AG04450 (cell line): Measurements from ENCODE around the gene NF2. TPM values are rescaled to one million over a fixed set of nuclear protein-coding genes. Genes with fewer than 3 reads are reported as not detected.

Experiments used
- CTCF ChIA-PET: fragments of 300-600, 350-600 bp; formaldehyde crosslinking; extraction: SDS; loops from one replicate; lab custom pipeline; 2022; ENCODE audit warnings: antibody characterized with exemption, inconsistent platforms; lab: Charles Lee
- POLR2A ChIA-PET: fragments of 350-600 bp; formaldehyde crosslinking; extraction: SDS; loops from one replicate; lab custom pipeline; 2021; ENCODE audit warnings: antibody characterized with exemption, inconsistent platforms; lab: Yijun Ruan, JAX
- DNase-seq: peaks from one replicate; pipeline ENCODE4 v3.0.0-alpha.2; 2011; ENCODE audit warnings: low read depth, low spot score
- H3K27ac ChIP-seq: one replicate; pipeline ENCODE4 v1.5.1; 2012; ENCODE audit warnings: low read depth, low read length, control low read depth
- H3K27me3 ChIP-seq: one replicate; pipeline ENCODE4 v1.6.0; 2012; ENCODE audit warnings: low read length; ENCODE audit not compliant: control insufficient read depth, insufficient read depth
- H3K4me3 ChIP-seq: 2 replicates; pipeline ENCODE4 v1.5.1; 2011; ENCODE audit warnings: mild to moderate bottlenecking, low read depth, low read length, control low read depth
- H3K9me3 ChIP-seq: 2 replicates; pipeline ENCODE4 v1.5.1; 2012; ENCODE audit warnings: low read length; ENCODE audit not compliant: control insufficient read depth, insufficient read depth
- polyA plus RNA-seq: library from polyadenylated mRNA; depleted of rRNA; stranded (reverse); fragments of >200 nt; gene quantifications from 2 replicates; pipeline ENCODE4 v1.2.3, GENCODE V29; 2011
- TF ChIP-seq, protein P1 (sequence below): IDR thresholded peaks from 2 replicates; pipeline ENCODE4 v1.5.1; 2011; ENCODE audit warnings: low read depth, low read length, control low read depth, inconsistent platforms

NF2 gene
- polyA plus RNA-seq, 1 experiment, result 57.6 TPM

DNA sequence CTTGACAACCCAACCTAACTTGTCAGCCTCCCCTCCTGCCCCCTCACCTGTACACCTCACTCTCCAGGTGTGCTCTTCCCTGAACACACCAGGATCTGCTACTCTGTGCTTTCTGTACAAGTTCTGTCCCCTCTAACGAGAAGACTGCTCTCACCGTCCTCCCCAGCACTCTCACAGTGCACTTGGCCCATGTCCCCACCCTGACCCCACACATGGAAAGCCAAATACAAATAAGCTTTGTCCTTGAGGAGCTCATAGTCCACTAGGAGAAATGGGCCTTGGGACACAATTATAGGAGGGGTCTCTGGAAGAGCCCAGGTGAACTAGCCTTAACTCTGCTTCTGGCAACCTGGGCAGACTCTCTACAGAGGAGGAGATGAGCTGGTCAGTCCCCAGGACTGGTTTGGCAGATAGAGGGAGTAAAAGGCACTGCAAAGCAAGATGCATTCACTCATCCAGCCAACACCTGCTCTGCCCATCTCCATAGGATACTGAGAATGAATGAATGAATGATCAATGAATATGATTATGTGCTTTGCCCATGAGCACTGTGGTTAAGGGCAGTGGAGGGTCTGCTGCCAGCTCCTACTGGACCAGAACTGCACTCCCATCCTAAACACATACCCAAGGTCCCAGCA, 32.4 kb upstream of the NF2 start:
- Histone ChIP-seq H3K27me3 (no peaks in the 10 kb centered on the region), H3K9me3 (no peaks in the 10 kb centered on the region), H3K27ac (no peak overlapping the region), H3K4me3 (no peak overlapping the region)
- ChIA-PET POLR2A (no interaction called here), CTCF (interaction anchor here (1.4 kb wide), 1 partner anchor 18 kb away, joined by 4 read pairs; the partner anchor contains the start of gene THOC5)
- TF ChIP-seq, protein P1, sequence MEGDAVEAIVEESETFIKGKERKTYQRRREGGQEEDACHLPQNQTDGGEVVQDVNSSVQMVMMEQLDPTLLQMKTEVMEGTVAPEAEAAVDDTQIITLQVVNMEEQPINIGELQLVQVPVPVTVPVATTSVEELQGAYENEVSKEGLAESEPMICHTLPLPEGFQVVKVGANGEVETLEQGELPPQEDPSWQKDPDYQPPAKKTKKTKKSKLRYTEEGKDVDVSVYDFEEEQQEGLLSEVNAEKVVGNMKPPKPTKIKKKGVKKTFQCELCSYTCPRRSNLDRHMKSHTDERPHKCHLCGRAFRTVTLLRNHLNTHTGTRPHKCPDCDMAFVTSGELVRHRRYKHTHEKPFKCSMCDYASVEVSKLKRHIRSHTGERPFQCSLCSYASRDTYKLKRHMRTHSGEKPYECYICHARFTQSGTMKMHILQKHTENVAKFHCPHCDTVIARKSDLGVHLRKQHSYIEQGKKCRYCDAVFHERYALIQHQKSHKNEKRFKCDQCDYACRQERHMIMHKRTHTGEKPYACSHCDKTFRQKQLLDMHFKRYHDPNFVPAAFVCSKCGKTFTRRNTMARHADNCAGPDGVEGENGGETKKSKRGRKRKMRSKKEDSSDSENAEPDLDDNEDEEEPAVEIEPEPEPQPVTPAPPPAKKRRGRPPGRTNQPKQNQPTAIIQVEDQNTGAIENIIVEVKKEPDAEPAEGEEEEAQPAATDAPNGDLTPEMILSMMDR, result no peak
- no peak for DNase-seq

DNA sequence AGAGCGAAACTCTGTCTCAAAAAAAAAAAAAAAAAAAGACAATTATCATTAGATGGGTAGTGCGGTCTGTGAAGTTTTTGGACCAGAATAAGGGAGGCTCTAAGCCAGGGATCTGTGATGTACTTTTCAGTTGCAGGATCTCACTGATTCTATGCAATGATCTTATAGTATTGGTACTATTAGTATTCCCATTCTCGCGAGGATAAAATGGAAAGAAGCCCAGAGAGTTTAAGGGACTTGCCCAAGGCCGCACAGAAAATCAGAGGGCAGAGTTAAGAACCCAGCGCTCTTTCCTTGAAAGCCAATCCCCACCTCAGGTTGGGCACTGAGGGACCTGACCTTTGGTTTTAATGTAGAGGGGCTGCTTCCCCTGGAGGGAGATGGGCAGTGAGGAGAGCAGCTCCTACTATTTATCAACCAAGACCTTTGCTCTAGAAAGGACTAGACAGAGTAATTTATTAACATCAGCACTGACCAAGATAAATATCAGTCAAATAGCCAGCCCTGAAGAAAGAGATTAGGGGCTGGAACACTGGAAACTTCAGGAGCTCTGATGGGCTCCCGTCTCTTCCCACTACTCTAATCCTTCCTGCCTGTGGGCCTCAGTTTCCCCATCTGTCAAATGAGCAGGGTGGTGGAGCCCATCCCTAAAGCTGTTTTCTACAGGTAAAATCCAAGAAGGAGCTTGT, 28.5 kb upstream of the NF2 start:
- H3K27ac ChIP-seq, result no peak overlapping the region
- CTCF ChIA-PET, result interaction anchor here (0.7 kb wide), 1 partner anchor 94 kb away, joined by 10 read pairs; no protein-coding TSS in a partner anchor
- no peak overlapping the region for H3K4me3 ChIP-seq
- POLR2A ChIA-PET, result interaction anchor here (0.6 kb wide), 1 partner anchor 179 kb away, joined by 9 read pairs; no protein-coding TSS in a partner anchor
- DNase-seq, result no peak
- H3K27me3 ChIP-seq, result no peaks in the 10 kb centered on the region
- no peaks in the 10 kb centered on the region for H3K9me3 ChIP-seq
- TF ChIP-seq, protein P1, result no peak

DNA sequence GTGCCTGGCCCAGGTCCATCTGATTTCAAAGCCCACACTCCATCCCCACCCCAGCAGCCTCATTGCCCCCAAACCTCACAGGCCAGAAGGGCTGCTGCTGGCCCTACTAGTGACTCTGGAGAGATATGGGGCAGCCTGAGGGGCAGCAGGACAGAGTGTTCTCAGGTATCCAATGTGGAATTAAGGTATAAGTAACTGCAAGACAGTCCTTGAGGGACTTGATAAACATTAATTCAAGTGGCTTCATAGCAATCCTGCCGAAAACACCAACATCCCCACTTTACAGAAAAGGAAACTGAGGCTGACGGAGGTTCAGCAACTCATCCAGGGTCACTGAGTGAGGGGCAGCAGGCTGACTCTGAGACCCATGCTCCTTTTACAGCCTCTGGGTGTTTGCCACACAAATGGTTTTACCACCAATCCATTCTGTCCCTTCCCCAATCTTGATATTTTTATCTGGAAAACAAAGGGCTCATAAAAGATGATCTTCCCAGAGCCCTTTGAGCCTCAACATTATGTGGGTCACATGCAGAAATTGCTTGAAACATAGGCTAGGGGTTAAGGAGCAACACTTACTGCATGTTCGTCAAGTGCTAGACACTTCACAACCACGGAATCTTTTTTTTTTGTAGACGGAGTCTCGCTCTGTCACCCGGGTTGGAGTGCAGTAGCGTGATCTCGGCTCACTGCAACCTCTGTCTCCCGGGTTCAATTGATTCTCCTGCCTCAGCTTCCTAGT, 24.8 kb upstream of the NF2 start:
- Histone ChIP-seq H3K27ac (no peak overlapping the region), H3K27me3 (no peaks in the 10 kb centered on the region), H3K4me3 (no peak overlapping the region), H3K9me3 (no peaks in the 10 kb centered on the region)
- ChIA-PET CTCF (no interaction called here), POLR2A (interaction anchor here (0.6 kb wide), 1 partner anchor 121 kb away, joined by 3 read pairs; no protein-coding TSS in a partner anchor)
- TF ChIP-seq, protein P1, result no peak
- no peak for DNase-seq

DNA sequence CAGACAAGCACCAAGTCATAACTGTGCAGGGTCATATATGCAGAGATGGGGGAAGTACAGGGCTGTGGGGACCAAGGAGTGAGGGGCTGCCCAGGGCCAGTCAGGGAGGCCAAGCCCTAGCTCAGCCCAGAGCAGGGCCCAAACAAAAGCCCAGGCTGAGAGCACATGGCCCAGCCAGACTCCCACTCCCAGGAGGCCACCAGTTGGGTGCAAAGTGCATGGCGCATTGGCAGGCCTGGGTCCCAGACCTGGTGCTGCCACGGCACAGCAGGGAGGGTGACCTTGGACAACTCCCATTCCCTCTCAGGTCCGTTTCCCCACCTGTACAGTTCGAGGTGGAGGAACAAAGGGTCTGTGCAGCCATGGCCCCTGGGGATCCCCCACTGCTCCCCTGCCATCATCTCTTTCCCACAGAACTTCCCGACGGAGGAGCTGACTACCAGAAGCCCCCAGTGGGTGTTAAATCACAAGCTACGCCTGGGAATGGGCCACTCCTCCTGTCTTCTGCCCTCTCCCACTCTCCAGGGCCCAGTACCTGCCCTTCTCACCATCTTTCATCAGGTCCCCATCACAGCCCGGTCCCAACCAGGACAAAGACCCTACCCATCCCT, 23.1 kb upstream of the NF2 start:
- no peak for DNase-seq

More for the DNA sequence above, 23.1 kb upstream of the NF2 start:
- H3K27ac ChIP-seq, result peak overlapping the region; percentile 0
- ChIA-PET CTCF (interaction anchor here (1.7 kb wide), 1 partner anchor 10 kb away, joined by 10 read pairs; no protein-coding TSS in a partner anchor), POLR2A (interaction anchor here (0.6 to 1.4 kb wide), 2 partner anchors 10 to 436 kb away, joined by 3 to 6 read pairs; no protein-coding TSS in a partner anchor)
- TF ChIP-seq, protein P1, result no peak
- H3K27me3 ChIP-seq, result no peaks in the 10 kb centered on the region
- H3K9me3 ChIP-seq, result no peaks in the 10 kb centered on the region
- peak overlapping the region; percentile 76 for H3K4me3 ChIP-seq
